Activated naive CD4-positive, alpha-beta T cell treated with anti-CD3 and anti-CD28 coated beads for 36 hours (primary cell): ENCODE measurements around the gene BRD9. TPM values are rescaled to one million over a fixed set of nuclear protein-coding genes. Genes with fewer than 3 reads are reported as not detected.
"Not testable (repeated sequence)": the region's sequence is repeated elsewhere in the genome, so short reads cannot be mapped to it uniquely, and the experiment has no call there.

ENCODE experiments used
- CTCF ChIA-PET: fragments of 350-600 bp; sonication (Branson Sonifier 250); formaldehyde crosslinking; loops from one replicate; lab custom pipeline; 2021; ENCODE audit warnings: antibody characterized with exemption; lab: Charles Lee
- DNase-seq: peaks from one replicate; pipeline ENCODE4 v3.0.0-alpha.2; 2020
- H3K27ac Mint-ChIP-seq: one replicate; pipeline ENCODE4 v1.8.0; 2021; ENCODE audit warnings: mild to moderate bottlenecking, mixed read lengths
- H3K27me3 Mint-ChIP-seq: one replicate; pipeline ENCODE4 v1.8.0; 2021; ENCODE audit warnings: low read depth, mixed read lengths
- H3K36me3 Mint-ChIP-seq: one replicate; pipeline ENCODE4 v1.8.0; 2021; ENCODE audit warnings: low read depth, mixed read lengths
- H3K4me1 Mint-ChIP-seq: one replicate; pipeline ENCODE4 v1.8.0; 2021; ENCODE audit warnings: low read depth, mixed read lengths
- H3K4me3 Mint-ChIP-seq: one replicate; pipeline ENCODE4 v1.8.0; 2021; ENCODE audit warnings: mild to moderate bottlenecking, moderate library complexity, mixed read lengths
- H3K9me3 Mint-ChIP-seq: one replicate; pipeline ENCODE4 v1.8.0; 2021; ENCODE audit warnings: mixed read lengths
- intact Hi-C: fragments of 100-400 bp; cut with micrococcal nuclease; formaldehyde crosslinking; loops from one replicate; pipeline ENCODE4 v1.15.1; 2023
- total RNA-seq, 2 experiments: library from RNA; stranded (reverse); gene quantifications; one replicate each; pipeline ENCODE4 v1.2.3, GENCODE V29; 2021

The BRD9 gene
- total RNA-seq, 2 experiments from 2014 or later = 42.4 to 45.4 TPM

DNA sequence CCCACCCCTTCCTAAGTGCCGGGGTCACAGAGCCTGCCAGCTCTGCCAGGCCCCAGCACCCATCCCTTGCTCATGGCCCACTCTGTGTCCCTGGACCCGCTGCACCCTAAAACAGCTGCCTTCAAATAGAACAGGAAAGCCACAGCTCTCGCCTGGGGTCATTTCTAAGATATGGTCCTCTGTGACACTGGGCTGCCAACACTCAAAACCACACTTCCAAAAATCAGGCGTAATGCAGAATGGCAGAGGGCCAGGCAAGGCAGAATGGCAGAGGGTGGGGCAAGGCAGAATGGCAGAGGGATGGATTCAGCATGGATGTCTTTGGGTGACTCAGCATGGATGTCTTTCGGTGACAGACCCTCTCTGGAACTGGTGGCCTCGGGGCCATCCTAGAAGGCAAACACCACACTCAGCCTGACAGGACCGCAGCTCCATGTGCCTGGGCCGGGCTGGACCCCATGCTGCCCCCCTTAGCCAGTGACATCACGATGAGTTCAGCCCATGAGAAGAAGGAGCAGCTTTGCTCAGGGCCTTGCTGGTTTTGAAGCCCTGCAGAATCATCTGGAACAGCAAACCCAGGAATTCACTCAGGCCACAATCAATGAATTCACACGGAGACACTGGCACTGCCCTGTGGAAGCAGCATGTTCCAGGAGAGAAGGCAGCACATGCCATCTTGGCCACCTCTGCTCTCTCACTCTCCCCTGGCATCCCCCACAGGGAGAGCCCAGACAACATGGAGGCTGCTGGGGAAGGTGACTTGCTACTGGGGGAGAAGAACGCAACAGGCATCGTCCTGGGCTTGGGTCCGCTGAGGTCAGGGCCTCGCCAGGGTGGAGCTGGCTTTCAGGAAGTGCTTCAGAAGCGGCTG lies 50.8 kb downstream of the BRD9 start:
- H3K4me3 Mint-ChIP-seq, CTCF ChIA-PET, H3K9me3 Mint-ChIP-seq, H3K27ac Mint-ChIP-seq, intact Hi-C loops, H3K4me1 Mint-ChIP-seq, H3K27me3 Mint-ChIP-seq, H3K36me3 Mint-ChIP-seq: not testable (repeated sequence)
- DNase-seq = peak; percentile 1

DNA sequence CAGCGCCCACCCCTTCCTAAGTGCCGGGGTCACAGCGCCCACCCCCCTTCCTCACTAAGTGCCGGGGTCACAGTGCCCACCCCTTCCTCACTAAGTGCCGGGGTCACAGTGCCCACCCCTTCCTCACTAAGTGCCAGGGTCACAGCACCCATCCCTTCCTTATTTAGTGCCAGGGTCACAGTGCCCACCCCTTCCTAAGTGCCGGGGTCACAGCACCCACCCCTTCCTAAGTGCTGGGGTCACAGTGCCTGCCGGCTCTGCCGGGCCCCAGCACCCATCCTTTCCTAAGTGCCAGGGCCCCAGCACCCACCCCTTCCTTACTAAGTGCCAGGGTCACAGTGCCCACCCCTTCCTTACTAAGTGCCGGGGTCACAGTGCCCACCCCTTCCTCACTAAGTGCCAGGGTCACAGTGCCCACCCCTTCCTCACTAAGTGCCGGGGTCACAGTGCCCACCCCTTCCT lies 51.6 kb downstream of the BRD9 start:
- H3K9me3 Mint-ChIP-seq, H3K27me3 Mint-ChIP-seq, H3K36me3 Mint-ChIP-seq, CTCF ChIA-PET, H3K4me3 Mint-ChIP-seq, H3K4me1 Mint-ChIP-seq, H3K27ac Mint-ChIP-seq, intact Hi-C loops, DNase-seq: not testable (repeated sequence)

DNA sequence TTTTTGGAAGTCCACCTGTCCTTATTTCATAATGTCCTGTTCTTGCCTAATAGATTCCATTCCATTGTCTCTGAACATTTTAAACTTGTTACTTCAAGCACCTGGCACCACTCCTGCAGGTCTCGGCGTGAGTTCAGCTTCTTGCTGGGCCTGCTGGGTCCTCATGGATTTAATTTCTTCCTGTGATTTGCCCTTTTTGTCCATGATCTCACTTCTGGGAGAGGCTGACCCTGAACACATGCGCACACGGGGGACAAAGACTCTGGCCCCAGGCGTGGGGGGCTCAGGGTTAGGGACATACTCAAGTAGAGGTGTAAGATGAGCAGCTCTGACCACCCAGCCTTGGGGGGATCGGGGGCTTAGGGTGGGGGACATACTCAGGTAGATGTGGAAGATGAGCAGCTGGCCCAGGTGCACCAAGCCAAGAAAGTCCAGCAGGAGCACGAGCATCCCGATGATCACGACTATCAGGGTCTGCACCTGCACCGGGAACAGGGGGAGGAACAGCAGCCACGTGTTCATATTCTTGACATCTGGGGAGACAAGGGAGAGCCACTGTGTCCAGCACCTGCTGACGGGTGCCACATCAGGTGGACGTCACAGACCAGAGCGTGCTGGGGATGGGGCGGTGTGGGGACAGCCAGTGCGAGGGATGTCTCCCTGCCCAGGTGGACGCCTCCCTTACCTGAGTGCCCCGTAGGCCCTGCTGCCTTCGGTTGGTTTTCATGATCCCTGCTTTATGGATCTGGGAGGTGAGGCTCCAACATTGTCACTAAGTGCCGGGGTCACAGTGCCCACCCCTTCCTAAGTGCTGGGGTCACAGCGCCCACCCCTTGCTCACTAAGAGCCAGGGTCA lies 52.3 kb downstream of the BRD9 start:
- H3K27me3 Mint-ChIP-seq, H3K27ac Mint-ChIP-seq, H3K9me3 Mint-ChIP-seq, intact Hi-C loops, H3K36me3 Mint-ChIP-seq, CTCF ChIA-PET, H3K4me1 Mint-ChIP-seq, H3K4me3 Mint-ChIP-seq, DNase-seq: not testable (repeated sequence)

DNA sequence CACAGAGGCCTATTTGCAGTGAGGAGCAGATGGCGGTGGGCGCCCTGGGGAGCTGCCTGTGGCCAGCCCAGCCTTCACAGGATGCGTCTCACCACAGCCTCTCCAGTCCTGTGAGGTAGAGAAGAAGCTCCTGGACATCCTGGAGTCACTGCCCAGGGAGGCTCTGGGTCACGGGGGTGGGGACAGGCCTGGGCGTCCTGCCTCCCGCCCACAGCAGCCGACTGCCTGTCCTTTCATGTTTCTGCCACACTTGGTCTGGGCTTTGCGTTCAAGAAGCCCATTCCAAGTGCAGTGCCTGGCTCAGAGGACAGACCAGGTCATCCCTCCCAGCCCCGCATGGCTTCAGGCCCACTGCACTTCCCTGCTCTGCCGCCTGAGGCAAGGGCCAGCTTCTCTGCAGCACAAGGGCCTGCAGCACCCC lies 54.2 kb downstream of the BRD9 start:
- H3K4me3 Mint-ChIP-seq, DNase-seq, CTCF ChIA-PET, H3K9me3 Mint-ChIP-seq, H3K27me3 Mint-ChIP-seq, H3K27ac Mint-ChIP-seq, H3K36me3 Mint-ChIP-seq, H3K4me1 Mint-ChIP-seq, intact Hi-C loops: not testable (repeated sequence)

DNA sequence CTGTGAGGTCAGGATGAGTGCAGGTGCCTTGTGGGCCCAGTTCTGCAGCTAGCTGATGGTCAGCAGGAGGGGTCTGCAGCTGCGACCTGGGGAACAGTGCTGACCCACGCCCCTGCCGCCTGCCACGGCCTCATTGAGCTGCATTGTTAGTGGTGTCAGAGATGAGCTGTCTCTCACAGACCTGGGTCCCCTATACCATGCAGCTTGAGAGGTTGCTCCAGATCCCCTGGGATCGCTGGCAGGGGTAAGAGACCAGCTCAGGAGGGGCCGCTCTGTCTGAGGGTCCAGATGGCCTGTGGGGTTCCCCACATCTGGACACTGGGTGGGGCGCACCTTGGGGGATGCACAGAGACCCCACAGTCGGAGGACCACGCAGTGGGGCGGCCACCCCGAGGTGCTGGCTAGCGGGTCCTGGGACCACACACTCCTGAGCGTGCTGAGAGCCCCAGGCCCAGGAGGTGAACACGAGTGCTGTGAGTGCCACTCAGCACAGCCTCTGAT lies 54.9 kb downstream of the BRD9 start:
- intact Hi-C loops, DNase-seq: not testable (repeated sequence)

DNA sequence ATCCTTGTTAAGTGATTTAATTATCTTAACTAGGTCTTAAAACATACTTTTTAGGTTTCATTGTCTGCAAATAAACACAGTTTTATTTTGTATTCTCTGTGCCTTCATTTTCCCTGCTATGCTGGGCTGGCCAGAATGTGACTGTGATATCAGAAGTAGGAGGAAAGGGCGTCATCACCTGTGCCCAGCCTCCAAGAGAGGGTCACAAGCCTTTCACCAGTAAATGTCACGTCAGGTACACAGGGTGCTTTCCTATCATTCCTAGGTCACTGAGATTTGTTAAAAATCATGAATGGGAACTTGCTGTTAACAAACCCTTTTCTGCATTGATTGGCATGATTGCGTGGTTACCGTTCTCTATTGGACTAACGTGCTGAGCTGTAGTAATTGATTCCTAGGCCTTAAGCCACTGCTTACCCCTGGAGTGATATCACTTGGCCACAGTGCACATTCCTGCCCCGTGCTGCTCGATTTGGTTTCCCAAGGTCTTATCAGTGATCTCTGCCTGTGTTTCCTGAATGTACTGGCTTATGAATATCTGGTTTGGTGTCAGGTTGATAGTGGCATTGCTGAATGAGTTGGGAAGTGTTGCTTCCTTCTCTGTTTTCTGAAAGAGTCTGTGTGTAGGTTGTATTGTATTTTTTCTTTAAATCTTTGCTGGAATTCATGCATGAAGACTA lies 56.5 kb downstream of the BRD9 start:
- H3K27ac Mint-ChIP-seq, intact Hi-C loops, DNase-seq, H3K36me3 Mint-ChIP-seq, H3K4me1 Mint-ChIP-seq, H3K4me3 Mint-ChIP-seq, H3K27me3 Mint-ChIP-seq, CTCF ChIA-PET, H3K9me3 Mint-ChIP-seq: not testable (repeated sequence)

More for the DNA sequence above, 54.9 kb downstream of the BRD9 start:
- H3K27me3 Mint-ChIP-seq, H3K27ac Mint-ChIP-seq, H3K4me1 Mint-ChIP-seq, H3K36me3 Mint-ChIP-seq, CTCF ChIA-PET, H3K9me3 Mint-ChIP-seq, H3K4me3 Mint-ChIP-seq: not testable (repeated sequence)

DNA sequence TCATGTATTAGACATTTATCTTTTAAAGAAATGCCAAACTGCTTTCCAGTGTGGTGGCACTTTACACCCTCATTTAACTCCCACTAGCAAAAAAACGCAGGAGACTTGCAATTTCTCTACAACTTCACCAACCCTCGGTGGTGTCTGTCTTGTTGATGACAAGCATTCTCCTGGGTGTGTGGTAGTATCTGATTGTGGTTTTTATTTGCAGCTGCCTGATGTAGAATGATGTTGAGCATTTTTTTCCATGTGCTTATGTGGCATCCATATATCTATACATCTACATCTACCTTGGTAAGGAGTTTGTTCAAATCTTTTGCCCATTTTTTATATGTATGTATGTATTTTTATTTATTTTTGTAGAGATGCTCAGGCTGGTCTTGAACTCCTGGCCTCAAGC lies 58.6 kb downstream of the BRD9 start:
- H3K27me3 Mint-ChIP-seq, H3K9me3 Mint-ChIP-seq, CTCF ChIA-PET, H3K4me3 Mint-ChIP-seq, H3K27ac Mint-ChIP-seq, H3K36me3 Mint-ChIP-seq, intact Hi-C loops, DNase-seq, H3K4me1 Mint-ChIP-seq: not testable (repeated sequence)

DNA sequence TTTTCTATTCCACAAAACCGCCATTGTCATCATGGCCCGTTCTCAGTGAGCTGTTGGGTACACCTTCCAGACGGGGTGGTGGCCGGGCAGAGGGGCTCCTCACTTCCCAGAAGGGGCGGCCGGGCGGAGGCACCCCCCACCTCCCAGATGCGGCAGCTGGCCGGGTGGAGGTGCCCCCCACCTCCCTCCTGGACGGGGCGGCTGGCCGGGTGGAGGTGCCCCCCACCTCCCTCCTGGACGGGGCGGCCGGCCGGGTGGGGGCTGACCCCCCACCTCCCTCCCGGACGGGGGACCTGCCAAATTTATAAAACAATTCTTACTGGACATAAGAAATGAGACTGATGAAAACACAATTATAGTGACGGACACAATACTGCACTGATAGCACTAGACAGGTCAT lies 64.4 kb downstream of the BRD9 start:
- DNase-seq, H3K27me3 Mint-ChIP-seq, intact Hi-C loops, CTCF ChIA-PET, H3K4me1 Mint-ChIP-seq, H3K4me3 Mint-ChIP-seq, H3K9me3 Mint-ChIP-seq, H3K27ac Mint-ChIP-seq: not testable (repeated sequence)
- H3K36me3 Mint-ChIP-seq = peaks cover 10% of the 10 kb centered on the region

DNA sequence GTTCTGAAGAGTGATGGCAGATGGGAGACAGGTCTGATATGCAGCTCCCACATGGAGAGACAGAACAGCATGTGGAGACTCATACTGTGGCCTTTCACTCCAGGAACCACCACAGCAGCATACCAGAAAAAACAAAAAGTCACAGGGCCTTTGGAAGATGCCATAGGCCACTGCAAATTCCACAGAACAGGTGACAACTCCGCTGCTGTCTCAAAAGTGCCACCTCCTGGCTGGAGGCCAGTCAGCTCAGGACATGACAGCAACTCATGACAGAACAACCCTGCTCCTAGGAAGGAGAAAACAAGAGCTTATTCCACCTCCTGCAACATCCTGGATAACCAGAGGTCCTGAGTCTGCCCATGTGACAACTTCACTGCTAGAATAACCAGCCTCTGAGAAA lies 67.1 kb downstream of the BRD9 start:
- DNase-seq, intact Hi-C loops, H3K27ac Mint-ChIP-seq, CTCF ChIA-PET, H3K9me3 Mint-ChIP-seq, H3K4me1 Mint-ChIP-seq, H3K27me3 Mint-ChIP-seq, H3K4me3 Mint-ChIP-seq: not testable (repeated sequence)
- peaks cover 11% of the 10 kb centered on the region for H3K36me3 Mint-ChIP-seq

DNA sequence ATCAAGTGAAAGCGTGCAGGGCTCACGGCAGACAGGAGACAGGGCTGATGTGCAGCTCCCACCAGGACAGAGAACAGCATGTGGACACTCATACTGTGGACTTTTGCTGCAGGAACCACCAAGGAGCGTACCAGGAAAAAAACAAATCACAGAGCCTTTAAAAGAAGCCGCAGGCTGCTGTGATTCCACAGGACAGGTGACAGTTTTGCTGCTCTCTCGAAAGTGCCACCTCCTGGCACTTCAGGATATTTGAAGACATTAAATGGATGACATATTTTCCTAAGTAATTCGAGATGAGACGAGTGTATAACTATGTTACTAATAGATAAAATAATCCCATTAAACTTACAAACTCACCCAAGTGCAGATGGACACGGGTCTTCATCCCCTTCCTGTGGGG lies 71.1 kb downstream of the BRD9 start:
- no peaks in the 10 kb centered on the region for H3K27me3 Mint-ChIP-seq
- no peak for DNase-seq
- H3K4me1 Mint-ChIP-seq = no peaks in the 10 kb centered on the region
- CTCF ChIA-PET = interaction anchor here (0.6 kb wide), 1 partner anchor 519 kb away, joined by 4 read pairs; no protein-coding TSS in a partner anchor
- H3K4me3 Mint-ChIP-seq = no peak overlapping the region
- intact Hi-C loops = no loop called here
- H3K9me3 Mint-ChIP-seq = no peaks in the 10 kb centered on the region
- no peak overlapping the region for H3K27ac Mint-ChIP-seq
- H3K36me3 Mint-ChIP-seq = peaks cover 12% of the 10 kb centered on the region

DNA sequence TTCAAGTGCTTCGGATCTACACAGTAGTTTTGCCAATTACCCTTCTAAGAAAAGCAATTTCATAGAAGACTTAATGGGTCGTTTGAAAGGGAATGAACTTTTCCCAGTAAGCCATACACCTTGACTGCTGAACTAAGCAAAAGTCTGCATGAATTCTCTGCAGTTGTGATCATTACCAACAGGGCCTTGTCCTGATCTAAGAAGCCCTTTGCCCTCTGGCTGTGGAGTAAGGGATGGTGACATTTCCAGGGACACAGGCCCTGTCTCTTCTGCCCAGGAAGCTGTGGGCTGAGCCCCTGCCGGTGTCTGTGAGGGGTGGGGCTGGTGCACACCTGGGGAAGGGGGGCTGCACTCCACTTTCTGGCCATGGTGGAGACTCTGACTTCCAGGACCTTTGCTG lies 72.4 kb downstream of the BRD9 start:
- no peak for DNase-seq
- Mint-ChIP-seq H3K9me3 (peaks cover 2% of the 10 kb centered on the region), H3K36me3 (peaks cover 12% of the 10 kb centered on the region), H3K27me3 (no peaks in the 10 kb centered on the region), H3K27ac (no peak overlapping the region), H3K4me3 (no peak overlapping the region), H3K4me1 (no peaks in the 10 kb centered on the region)
- intact Hi-C loops = no loop called here
- CTCF ChIA-PET = no interaction called here

DNA sequence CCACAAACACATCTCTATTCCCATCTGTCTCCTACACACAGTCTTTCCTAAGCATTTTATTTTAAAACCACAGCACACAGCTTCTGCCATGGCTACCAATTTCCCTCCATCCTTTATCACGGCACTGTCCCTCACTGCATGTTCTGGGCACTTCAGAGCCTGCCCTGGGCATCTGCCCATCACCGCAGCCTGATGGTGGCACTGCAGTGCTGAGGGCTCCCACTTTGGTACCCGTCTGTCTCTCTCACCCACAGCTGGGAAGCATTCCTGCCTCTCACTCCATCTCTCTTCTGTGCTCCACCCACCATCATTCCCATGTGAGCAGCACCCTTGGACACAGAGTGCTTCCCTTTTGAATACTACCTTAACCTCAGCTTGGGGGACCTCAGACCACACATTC lies 73.5 kb downstream of the BRD9 start:
- DNase-seq = no peak
- Mint-ChIP-seq H3K27ac (no peak overlapping the region), H3K9me3 (peaks cover 2% of the 10 kb centered on the region), H3K36me3 (peaks cover 6% of the 10 kb centered on the region), H3K27me3 (no peaks in the 10 kb centered on the region), H3K4me1 (no peaks in the 10 kb centered on the region), H3K4me3 (no peak overlapping the region)
- intact Hi-C loops = no loop called here
- CTCF ChIA-PET = no interaction called here
